Cardiac fibroblast (primary cell): ENCODE measurements around the gene PRLR.
A peak's percentile ranks its signal among the peaks of the same experiment; 100 is the strongest.

Source experiments
- DNase-seq, 2 donors: peaks; one replicate each; pipeline versions ENCODE4 v3.0.0 to v3.0.0-alpha.2; 2010; ENCODE audit warnings: low read depth in 2 of 2
- H3K4me3 ChIP-seq, 2 donors: replicated peaks in 1 of 2; 1 replicate in 1 of 2; 2 replicates in 1 of 2; pipeline ENCODE4 v1.5.1; 2011; ENCODE audit warnings: low read depth in 2 of 2, low read length in 2 of 2, mild to moderate bottlenecking in 2 of 2, moderate library complexity in 1 of 2
- CTCF ChIP-seq: IDR thresholded peaks from one replicate; pipeline ENCODE4 v1.5.1; 2011; ENCODE audit warnings: low read depth, mild to moderate bottlenecking, low read length, inconsistent platforms

PRLR gene

GRCh38 chr5:35009657-35010056 lies 220.6 kb downstream of the PRLR start:
- peak in 1 of 2 donors; percentile 56 for DNase-seq
- no peak for TF ChIP-seq CTCF

GRCh38 chr5:35009019-35009418 lies 221.3 kb downstream of the PRLR start:
- no peak for TF ChIP-seq CTCF
- no peak overlapping the region for H3K4me3 ChIP-seq
- no peak for DNase-seq

More at GRCh38 chr5:35009657-35010056, 220.6 kb downstream of the PRLR start:
- no peak overlapping the region for H3K4me3 ChIP-seq

GRCh38 chr5:35004771-35005170 lies 225.5 kb downstream of the PRLR start:
- H3K4me3 ChIP-seq, result no peak overlapping the region
- no peak for TF ChIP-seq CTCF
- DNase-seq, result no peak

GRCh38 chr5:35004200-35004599 lies 226.1 kb downstream of the PRLR start:
- no peak for DNase-seq
- no peak for TF ChIP-seq CTCF

GRCh38 chr5:35003018-35003957 lies 227.0 kb downstream of the PRLR start:
- peak; percentile 94 for TF ChIP-seq CTCF
- no peak overlapping the region for H3K4me3 ChIP-seq
- peak; percentile 65 to 67 for DNase-seq

More at GRCh38 chr5:35004200-35004599, 226.1 kb downstream of the PRLR start:
- H3K4me3 ChIP-seq, result no peak overlapping the region

- no peak for DNase-seq
- no peak for TF ChIP-seq CTCF
- no peak overlapping the region for H3K4me3 ChIP-seq
Measured at GRCh38 chr5:35002459-35002858, 227.8 kb downstream of the PRLR start.
